ENCODE measurements around the gene APP. TPM values are rescaled to one million over a fixed set of nuclear protein-coding genes. Genes with fewer than 3 reads are reported as not detected.

The APP gene
- total RNA-seq, 2 experiments from 2014 or later: 0.55 TPM; not detected in 1

- Histone ChIP-seq H2AFZ (ENCODE audit: low read length) (no peak overlapping the region), H3K4me2 (ENCODE audit: low read length) (no peak overlapping the region), H3K9me3 (ENCODE audit: low read length) (no peaks in the 10 kb centered on the region), H4K20me1 (ENCODE audit: insufficient read depth, low read length) (no peaks in the 10 kb centered on the region), H3K79me2 (ENCODE audit: insufficient read depth, low read depth, low read length) (no peaks in the 10 kb centered on the region), H3K4me1 (ENCODE audit: insufficient read depth, low read length, poor library complexity, severe bottlenecking) (no peaks in the 10 kb centered on the region), H3K9me2 (ENCODE audit: insufficient read depth, low read length) (no peaks in the 10 kb centered on the region), H3K36me3 (ENCODE audit: insufficient read depth, low read length) (no peaks in the 10 kb centered on the region), H3K27ac (ENCODE audit: low read depth, low read length, poor library complexity, severe bottlenecking) (no peak overlapping the region), H3K4me3 (ENCODE audit: low read depth, low read length, poor library complexity, severe bottlenecking) (no peak overlapping the region)
- no peak for DNase-seq (ENCODE audit: low spot score)
- ChIA-PET CTCF (ENCODE audit: unreplicated experiment) (no interaction called here), POLR2A (no interaction called here)
- intact Hi-C loops (cut with micrococcal nuclease; ENCODE audit: unreplicated experiment): no loop called here
- TF ChIP-seq EZH2phosphoT487 (IDR thresholded peaks at IDR 0.05; ENCODE audit: borderline replicate concordance, low read depth, low read length): no peak
- TF ChIP-seq CTCF (conservative IDR thresholded peaks at IDR 0.05; ENCODE audit: low read length): no peak
- BruUV-seq (replicated peaks): no TSS peak
These were observed 1.4 kb downstream of the APP start for GRCh38 chr21:26169061-26169610.

GRCh38 chr21:26168371-26168770, 2.2 kb downstream of the APP start:
- no peak overlapping the region for H3K4me2 ChIP-seq (ENCODE audit: low read length)
- no peaks in the 10 kb centered on the region for H3K9me2 ChIP-seq (ENCODE audit: insufficient read depth, low read length)
- TF ChIP-seq CTCF (conservative IDR thresholded peaks at IDR 0.05; ENCODE audit: low read length) (no peak), EZH2phosphoT487 (IDR thresholded peaks at IDR 0.05; ENCODE audit: borderline replicate concordance, low read depth, low read length) (no peak)
- H3K9me3 ChIP-seq (ENCODE audit: low read length): no peaks in the 10 kb centered on the region
- no peak overlapping the region; the same call in 1 of the 2 replicates for H2AFZ ChIP-seq (ENCODE audit: low read length)
- DNase-seq (ENCODE audit: low spot score): no peak
- intact Hi-C loops (cut with micrococcal nuclease; ENCODE audit: unreplicated experiment): no loop called here
- BruUV-seq (replicated peaks): no TSS peak
- no peaks in the 10 kb centered on the region for H3K4me1 ChIP-seq (ENCODE audit: insufficient read depth, low read length, poor library complexity, severe bottlenecking)
- H3K79me2 ChIP-seq (ENCODE audit: insufficient read depth, low read depth, low read length): no peaks in the 10 kb centered on the region
- ChIA-PET CTCF (ENCODE audit: unreplicated experiment) (no interaction called here), POLR2A (interaction anchor here (1.2 kb wide), 1 partner anchor 24 kb away, joined by 4 read pairs; no protein-coding TSS in a partner anchor)
- H4K20me1 ChIP-seq (ENCODE audit: insufficient read depth, low read length): no peaks in the 10 kb centered on the region
- no peak overlapping the region for H3K27ac ChIP-seq (ENCODE audit: low read depth, low read length, poor library complexity, severe bottlenecking)
- H3K4me3 ChIP-seq (ENCODE audit: low read depth, low read length, poor library complexity, severe bottlenecking): no peak overlapping the region
- no peaks in the 10 kb centered on the region for H3K36me3 ChIP-seq (ENCODE audit: insufficient read depth, low read length)

GRCh38 chr21:26167593-26167992, 3.0 kb downstream of the APP start:
- no peak overlapping the region for H2AFZ ChIP-seq (ENCODE audit: low read length)
- no peaks in the 10 kb centered on the region for H4K20me1 ChIP-seq (ENCODE audit: insufficient read depth, low read length)
- no peak for TF ChIP-seq CTCF (conservative IDR thresholded peaks at IDR 0.05; ENCODE audit: low read length)
- no peak for TF ChIP-seq EZH2phosphoT487 (IDR thresholded peaks at IDR 0.05; ENCODE audit: borderline replicate concordance, low read depth, low read length)
- no peaks in the 10 kb centered on the region for H3K4me1 ChIP-seq (ENCODE audit: insufficient read depth, low read length, poor library complexity, severe bottlenecking)
- H3K4me3 ChIP-seq (ENCODE audit: low read depth, low read length, poor library complexity, severe bottlenecking): no peak overlapping the region
- BruUV-seq (replicated peaks): no TSS peak
- POLR2A ChIA-PET: interaction anchor here (1.2 kb wide), 1 partner anchor 23 kb away, joined by 4 read pairs; no protein-coding TSS in a partner anchor
- no peaks in the 10 kb centered on the region for H3K36me3 ChIP-seq (ENCODE audit: insufficient read depth, low read length)
- no peak for DNase-seq (ENCODE audit: low spot score)
- intact Hi-C loops (cut with micrococcal nuclease; ENCODE audit: unreplicated experiment): no loop called here
- CTCF ChIA-PET (ENCODE audit: unreplicated experiment): no interaction called here
- no peaks in the 10 kb centered on the region for H3K9me2 ChIP-seq (ENCODE audit: insufficient read depth, low read length)
- no peaks in the 10 kb centered on the region for H3K9me3 ChIP-seq (ENCODE audit: low read length)
- H3K27ac ChIP-seq (ENCODE audit: low read depth, low read length, poor library complexity, severe bottlenecking): no peak overlapping the region
- H3K4me2 ChIP-seq (ENCODE audit: low read length): no peak overlapping the region
- H3K79me2 ChIP-seq (ENCODE audit: insufficient read depth, low read depth, low read length): no peaks in the 10 kb centered on the region
